H1 (cell line): ENCODE results near the gene C20orf144. TPM values are rescaled to one million over a fixed set of nuclear protein-coding genes. Genes with fewer than 3 reads are reported as not detected.

Experiments
- CTCF ChIA-PET: fragments of 300-600 bp; sonication (Branson Sonifier 250); formaldehyde crosslinking; loops from one replicate; lab custom pipeline; 2021; ENCODE audit not compliant: partially characterized antibody; lab: Charles Lee
- POLR2A ChIA-PET: fragments of 300-600 bp; sonication (Branson Sonifier 250); formaldehyde crosslinking; loops from one replicate; lab custom pipeline; 2021; ENCODE audit warnings: inconsistent platforms; ENCODE audit not compliant: partially characterized antibody; lab: Charles Lee
- DNase-seq, 2 experiments: peaks; one replicate each; pipeline versions ENCODE4 v3.0.0 to v3.0.0-alpha.2; 2010 to 2022; ENCODE audit warnings: low spot score in 2 of 2, low read depth in 1 of 2, mixed read lengths in 1 of 2
- FAIRE-seq: peaks from 2 replicates; lab custom pipeline; 2011; peaks lifted over from hg19 to GRCh38; lab: Jason Lieb, UNC
- H2AFZ ChIP-seq: 2 replicates; pipeline ENCODE4 v1.8.1; 2012; ENCODE audit warnings: low read length, inconsistent platforms
- H2AK5ac ChIP-seq: 2 replicates; pipeline ENCODE4 v1.6.1; 2013; ENCODE audit warnings: low read depth, low read length
- H2BK120ac ChIP-seq: replicated peaks from 2 replicates; pipeline ENCODE3; 2013; ENCODE audit warnings: low read depth, low read length, inconsistent platforms
- H2BK12ac ChIP-seq: 2 replicates; pipeline ENCODE4 v1.6.1; 2013; ENCODE audit warnings: low read depth, low read length
- H2BK15ac ChIP-seq: 2 replicates; pipeline ENCODE4 v1.6.1; 2013; ENCODE audit warnings: low read length
- H2BK20ac ChIP-seq: 2 replicates; pipeline ENCODE4 v1.6.1; 2013; ENCODE audit warnings: low read length
- H2BK5ac ChIP-seq: 2 replicates; pipeline ENCODE4 v1.6.1; 2013; ENCODE audit warnings: low read depth, low read length
- H3K14ac ChIP-seq: 2 replicates; pipeline ENCODE4 v1.6.1; 2013; ENCODE audit warnings: inconsistent platforms; ENCODE audit not compliant: insufficient read length
- H3K18ac ChIP-seq: 2 replicates; pipeline ENCODE4 v1.6.1; 2013; ENCODE audit warnings: low read length; ENCODE audit errors: extremely low read depth
- H3K23ac ChIP-seq: 2 replicates; pipeline ENCODE4 v1.6.1; 2013; ENCODE audit warnings: inconsistent platforms; ENCODE audit not compliant: insufficient read length
- H3K23me2 ChIP-seq: 2 replicates; pipeline ENCODE4 v1.6.1; 2013; ENCODE audit warnings: low read depth, low read length
- H3K27ac ChIP-seq: 2 replicates; pipeline ENCODE4 v1.6.1; 2011; ENCODE audit warnings: low read depth, low read length, inconsistent platforms
- H3K27me3 ChIP-seq, 4 experiments: replicated peaks in 1 of 4; 1 replicate in 1 of 4; 2 replicates in 3 of 4; pipeline versions ENCODE4 v1.6.1 to v1.8.1; 2011 to 2013; ENCODE audit warnings: low read length in 3 of 4, mild to moderate bottlenecking in 3 of 4, inconsistent platforms in 2 of 4, mixed read lengths in 2 of 4, moderate library complexity in 1 of 4; ENCODE audit not compliant: control insufficient read depth in 3 of 4, insufficient read depth in 3 of 4; ENCODE audit errors: extremely low read depth in 1 of 4
- H3K36me3 ChIP-seq, 4 experiments: 2 replicates each; pipeline versions ENCODE4 v1.6.1 to v1.8.1; 2011 to 2013; ENCODE audit warnings: mild to moderate bottlenecking in 4 of 4, low read length in 3 of 4, moderate library complexity in 2 of 4, control low read depth in 1 of 4, inconsistent platforms in 1 of 4; ENCODE audit not compliant: insufficient read depth in 4 of 4, control insufficient read depth in 2 of 4
- H3K4ac ChIP-seq: replicated peaks from 2 replicates; pipeline ENCODE3; 2013; ENCODE audit warnings: low read length, low read depth, mixed read lengths, inconsistent platforms; ENCODE audit not compliant: insufficient read length
- H3K4me1 ChIP-seq, 4 experiments: replicated peaks in 1 of 4; 1 replicate in 1 of 4; 2 replicates in 3 of 4; pipeline versions ENCODE4 v1.6.1 to v1.8.1; 2011 to 2013; ENCODE audit warnings: low read length in 3 of 4, inconsistent platforms in 2 of 4, mixed read lengths in 1 of 4; ENCODE audit not compliant: insufficient read depth in 4 of 4, control insufficient read depth in 3 of 4
- H3K4me2 ChIP-seq, 2 experiments: 2 replicates each; pipeline versions ENCODE4 v1.6.1 to v1.8.1; 2011 to 2013; ENCODE audit warnings: low read depth in 2 of 2, low read length in 2 of 2, control low read depth in 1 of 2, inconsistent platforms in 1 of 2, mild to moderate bottlenecking in 1 of 2; ENCODE audit not compliant: insufficient read depth in 1 of 2
- H3K4me3 ChIP-seq, 4 experiments: fragments of 200-600, 300-600 bp in 1 of 4; sonication (generic), shearing (Covaris generic), sonication (Bioruptor Twin) in 1 of 4; 2 replicates each; pipeline versions ENCODE4 v1.5.1 to v1.8.1; 2011 to 2016; ENCODE audit warnings: low read length in 4 of 4, low read depth in 3 of 4, control low read depth in 2 of 4, inconsistent platforms in 2 of 4, mild to moderate bottlenecking in 2 of 4, mixed read lengths in 1 of 4, moderate library complexity in 1 of 4; ENCODE audit not compliant: insufficient read depth in 2 of 4; ENCODE audit errors: extremely low read depth in 1 of 4
- H3K56ac ChIP-seq: replicated peaks from 2 replicates; pipeline ENCODE3; 2013; ENCODE audit warnings: low read depth, mild to moderate bottlenecking, mixed read lengths, low read length, inconsistent platforms; ENCODE audit not compliant: insufficient read length
- H3K79me1 ChIP-seq: 2 replicates; pipeline ENCODE4 v1.6.1; 2013; ENCODE audit warnings: low read depth, low read length, control low read depth
- H3K79me2 ChIP-seq, 2 experiments: 2 replicates each; pipeline versions ENCODE4 v1.6.1 to v1.8.1; 2012 to 2013; ENCODE audit warnings: low read length in 2 of 2, mild to moderate bottlenecking in 2 of 2, inconsistent platforms in 1 of 2; ENCODE audit not compliant: insufficient read depth in 2 of 2, control insufficient read depth in 1 of 2
- H3K9ac ChIP-seq, 4 experiments: replicated peaks in 1 of 4; 1 replicate in 1 of 4; 2 replicates in 3 of 4; pipeline versions ENCODE4 v1.6.1 to v1.8.1; 2011 to 2013; ENCODE audit warnings: low read depth in 3 of 4, low read length in 3 of 4, control low read depth in 2 of 4, mild to moderate bottlenecking in 2 of 4, moderate library complexity in 2 of 4, inconsistent platforms in 1 of 4; ENCODE audit errors: extremely low read depth in 1 of 4
- H3K9me3 ChIP-seq, 2 experiments: 2 replicates each; pipeline versions ENCODE4 v1.6.1 to v1.8.1; 2012 to 2013; ENCODE audit warnings: mild to moderate bottlenecking in 2 of 2, moderate library complexity in 2 of 2, control low read depth in 1 of 2, inconsistent platforms in 1 of 2, low read depth in 1 of 2, low read length in 1 of 2, mixed read lengths in 1 of 2; ENCODE audit not compliant: insufficient read depth in 2 of 2
- H4K20me1 ChIP-seq, 2 experiments: replicated peaks in 1 of 2; 2 replicates each; pipeline versions ENCODE3 to v1.8.1; 2011 to 2013; ENCODE audit warnings: inconsistent platforms in 2 of 2, low read length in 2 of 2, mild to moderate bottlenecking in 1 of 2; ENCODE audit not compliant: insufficient read depth in 2 of 2, control insufficient read depth in 1 of 2
- H4K5ac ChIP-seq: 2 replicates; pipeline ENCODE4 v1.6.1; 2013; ENCODE audit warnings: low read length, low read depth, mixed read lengths, inconsistent platforms; ENCODE audit not compliant: insufficient read length
- H4K8ac ChIP-seq: 2 replicates; pipeline ENCODE4 v1.8.0; 2013; ENCODE audit warnings: mild to moderate bottlenecking, moderate library complexity, low read length, inconsistent platforms; ENCODE audit not compliant: insufficient read depth; ENCODE audit errors: extremely low read depth
- H4K91ac ChIP-seq: replicated peaks from 2 replicates; pipeline ENCODE3; 2013; ENCODE audit warnings: low read length, mixed read lengths, inconsistent platforms; ENCODE audit not compliant: insufficient read length
- ASH2L ChIP-seq: fragments of 200-600, 300-600 bp; sonication (generic); IDR thresholded peaks from one replicate; pipeline ENCODE4 v1.7.1; 2017; ENCODE audit warnings: low read length
- BACH1 ChIP-seq: IDR thresholded peaks from 2 replicates; pipeline ENCODE4 v1.6.1; 2012; ENCODE audit warnings: low read length, improper control_type of control experiment
- EP300 ChIP-seq, 2 experiments: IDR thresholded peaks; 1 replicate in 1 of 2; 2 replicates in 1 of 2; pipeline ENCODE4 v1.6.1; 2011 to 2012; ENCODE audit warnings: low read depth in 2 of 2, low read length in 2 of 2, mild to moderate bottlenecking in 2 of 2, borderline replicate concordance in 1 of 2, inconsistent platforms in 1 of 2, moderate library complexity in 1 of 2
- KDM1A ChIP-seq: fragments of 200-600, 300-600 bp; sonication (generic); IDR thresholded peaks from 2 replicates; pipeline ENCODE4 v1.7.1; 2016; ENCODE audit warnings: mild to moderate bottlenecking, low read length, borderline replicate concordance
- MAX ChIP-seq: IDR thresholded peaks from 2 replicates; pipeline ENCODE4 v1.6.1; 2012; ENCODE audit warnings: inconsistent platforms
- NRF1 ChIP-seq: IDR thresholded peaks from 2 replicates; pipeline ENCODE4 v1.6.1; 2011; ENCODE audit warnings: mild to moderate bottlenecking, low read depth, low read length, improper control_type of control experiment
- PHF8 ChIP-seq: fragments of 200-600 bp; sonication (generic); conservative IDR thresholded peaks from 2 replicates; pipeline ENCODE4 v1.7.1; 2012; ENCODE audit warnings: low read depth, mild to moderate bottlenecking, inconsistent platforms, low read length, moderate library complexity
- POLR2AphosphoS5 ChIP-seq: IDR thresholded peaks from 2 replicates; pipeline ENCODE4 v1.6.1; 2011; ENCODE audit warnings: low read depth, low read length
- POU5F1 ChIP-seq: IDR thresholded peaks from 2 replicates; pipeline ENCODE4 v1.6.1; 2011; ENCODE audit warnings: low read depth, mild to moderate bottlenecking, low read length, moderate library complexity
- SRF ChIP-seq: IDR thresholded peaks from 2 replicates; pipeline ENCODE4 v1.6.1; 2011; ENCODE audit warnings: mild to moderate bottlenecking, low read depth, low read length, moderate library complexity
- ZNF274 ChIP-seq: IDR thresholded peaks from 2 replicates; pipeline ENCODE4 v1.7.0; 2012; ENCODE audit warnings: low read length, borderline replicate concordance; ENCODE audit errors: extremely low read depth
- WGBS, 2 experiments: shearing (Covaris generic) in 1 of 2; methylation state at CpG; one replicate each; pipeline versions ENCODE4 v1.1.6 to v1.1.7; 2013 to 2015; ENCODE audit warnings: low lambda C conversion rate in 2 of 2, mixed read lengths in 2 of 2, inconsistent platforms in 1 of 2, low coverage in 1 of 2, missing lambda C conversion rate in 1 of 2; ENCODE audit not compliant: insufficient replicate concordance in 2 of 2, insufficient coverage in 1 of 2, insufficient read length in 1 of 2; ENCODE audit errors: extremely low coverage in 1 of 2, missing lambda C conversion rate in 1 of 2; 5-methylcytosine and 5-hydroxymethylcytosine counted together
- polyA plus RNA-seq, 7 experiments: library from polyadenylated mRNA; depleted of rRNA in 3 of 7; stranded (reverse) in 5 of 7; unstranded in 2 of 7; fragments of >200 nt in 5 of 7; fragments of 200-250 nt in 2 of 7; gene quantifications; 1 replicate in 5 of 7; 2 replicates in 1 of 7; 4 replicates in 1 of 7; pipeline versions ENCODE4 v1.2.1 to v1.2.3, GENCODE V29; 2011 to 2013; ENCODE audit warnings: missing spikeins in 2 of 7, mixed read lengths in 2 of 7
- total RNA-seq: library from RNA; stranded (reverse); fragmentation: NEBNext Ultra II Directional; extraction: Animal tissue kit (Norgen Biotek cat#: 25700); gene quantifications from 2 replicates; pipeline ENCODE4 v1.2.1, GENCODE V29; 2021
- TF ChIP-seq, protein P1 (sequence below): IDR thresholded peaks from 2 replicates; pipeline ENCODE4 v1.6.1; 2011; ENCODE audit warnings: low read length, improper control_type of control experiment

The C20orf144 gene
- total and polyA plus RNA-seq, 2 of the 8 experiments (the other 6 are each of a cell fraction or from before 2014, with no cell fraction given), result 0.21 to 0.24 TPM

DNA sequence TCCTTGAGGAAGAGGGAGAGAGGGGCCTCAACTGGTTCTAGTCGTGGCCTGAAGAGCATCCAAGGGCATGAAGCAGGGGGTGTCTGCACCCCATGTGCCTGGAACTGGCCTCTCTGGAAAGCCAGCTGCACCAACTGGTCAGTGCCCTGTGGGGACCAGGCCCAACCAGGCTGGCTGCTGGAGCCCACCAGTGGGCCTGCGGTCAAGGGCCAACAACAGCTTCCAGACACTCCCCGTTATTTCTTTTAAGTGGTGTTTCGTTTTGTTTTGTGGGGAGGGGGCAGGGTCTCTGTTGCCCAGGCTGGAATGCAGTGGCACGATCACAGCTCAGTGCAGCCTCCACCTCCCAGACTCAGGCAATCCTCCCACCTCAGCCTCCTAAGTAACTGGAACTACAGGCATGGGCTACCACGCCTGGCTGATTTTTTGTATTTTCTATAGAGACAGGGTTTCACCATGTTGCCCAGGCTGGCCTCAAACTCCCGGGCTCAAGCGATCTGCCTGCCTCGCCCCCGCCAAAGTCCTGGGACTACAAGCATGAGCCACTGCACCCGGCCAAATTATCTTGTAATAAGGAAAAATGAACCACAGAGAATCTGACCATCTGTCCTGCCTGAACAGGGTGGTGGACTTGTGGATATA lies 11.9 kb upstream of the C20orf144 start:
- Histone ChIP-seq H3K79me2 (no peaks in the 10 kb centered on the region), H4K8ac (no peak overlapping the region), H3K4ac (no peak overlapping the region), H3K4me1 (peaks cover 0 to 11% (median 1%) of the 10 kb centered on the region in 4 experiments; a peak in 4 of 7 replicates), H2BK120ac (no peak overlapping the region), H3K9me3 (no peaks in the 10 kb centered on the region), H2AFZ (no peak overlapping the region), H3K18ac (no peak overlapping the region), H2BK5ac (no peak overlapping the region), H3K14ac (no peak overlapping the region), H3K56ac (no peak overlapping the region), H2BK15ac (no peak overlapping the region), H4K5ac (no peak overlapping the region), H3K36me3 (peaks cover 0 to 2% (median 0%) of the 10 kb centered on the region in 4 experiments; a peak in 2 of 8 replicates), H3K23me2 (no peaks in the 10 kb centered on the region), H2BK20ac (no peak overlapping the region), H2AK5ac (no peak overlapping the region), H2BK12ac (no peak overlapping the region), H4K91ac (no peak overlapping the region), H4K20me1 (peaks cover 0 to 2% of the 10 kb centered on the region in 2 experiments), H3K23ac (no peak overlapping the region), H3K27me3 (no peaks in the 10 kb centered on the region), H3K27ac (no peak overlapping the region), H3K4me3 (no peak overlapping the region), H3K4me2 (no peak overlapping the region), H3K79me1 (no peaks in the 10 kb centered on the region), H3K9ac (no peak overlapping the region)
- CTCF ChIA-PET, result interaction anchor here (1.0 to 4.5 kb wide), 2 partner anchors 18 to 32 kb away, joined by 3 to 38 read pairs; partner anchors contain the start of gene ACTL10
- TF ChIP-seq KDM1A, result no peak
- TF ChIP-seq POU5F1, result no peak
- TF ChIP-seq POLR2AphosphoS5, result no peak; the same call in 1 of the 2 replicates
- no peak for TF ChIP-seq NRF1
- no peak for TF ChIP-seq EP300 (IDR thresholded peaks at IDR 0.05; ENCODE audit: borderline replicate concordance in 1 of 2, low read depth in 2 of 2, low read length in 2 of 2)
- no peak for TF ChIP-seq ZNF274
- TF ChIP-seq PHF8, result no peak
- TF ChIP-seq MAX, result no peak
- TF ChIP-seq, protein P1, sequence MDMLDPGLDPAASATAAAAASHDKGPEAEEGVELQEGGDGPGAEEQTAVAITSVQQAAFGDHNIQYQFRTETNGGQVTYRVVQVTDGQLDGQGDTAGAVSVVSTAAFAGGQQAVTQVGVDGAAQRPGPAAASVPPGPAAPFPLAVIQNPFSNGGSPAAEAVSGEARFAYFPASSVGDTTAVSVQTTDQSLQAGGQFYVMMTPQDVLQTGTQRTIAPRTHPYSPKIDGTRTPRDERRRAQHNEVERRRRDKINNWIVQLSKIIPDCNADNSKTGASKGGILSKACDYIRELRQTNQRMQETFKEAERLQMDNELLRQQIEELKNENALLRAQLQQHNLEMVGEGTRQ, result no peak
- TF ChIP-seq SRF, result no peak
- TF ChIP-seq BACH1, result no peak
- no peak for TF ChIP-seq ASH2L
- 90% methylated on average over 11 of the region's 11 CpGs; no CpG with 5 or more reads in 1 of the 2 experiments for WGBS, 2 experiments
- FAIRE-seq (no peak), DNase-seq (no peak)
- POLR2A ChIA-PET, result interaction anchor here (1.7 kb wide), 1 partner anchor 14 kb away, joined by 6 read pairs; no protein-coding TSS in a partner anchor
